Esophagus muscularis mucosa (tissue), 4 donors: ENCODE measurements around the gene TMEM119. TPM values are rescaled to one million over a fixed set of nuclear protein-coding genes. Genes with fewer than 3 reads are reported as not detected.

Experiments
- DNase-seq: peaks from one replicate; pipeline ENCODE4 v3.0.0-alpha.2; 2017; ENCODE audit errors: extremely low spot score
- H3K27ac ChIP-seq, 4 donors: fragments of 200-600 bp; sonication (generic); replicated peaks in 1 of 4; 1 replicate in 3 of 4; 2 replicates in 1 of 4; pipeline ENCODE4 v1.5.1; 2016 to 2019; ENCODE audit warnings: mild to moderate bottlenecking in 1 of 4
- H3K27me3 ChIP-seq, 4 donors: fragments of 200-600 bp; sonication (generic); one replicate each; pipeline versions ENCODE4 v1.5.1 to v1.6.0; 2016 to 2019
- H3K36me3 ChIP-seq, 4 donors: fragments of 200-600 bp; sonication (generic); one replicate each; pipeline ENCODE4 v1.5.1; 2016 to 2019
- H3K4me1 ChIP-seq, 4 donors: fragments of 200-600 bp; sonication (generic); one replicate each; pipeline ENCODE4 v1.5.1; 2016 to 2019
- H3K4me3 ChIP-seq, 4 donors: fragments of 200-600 bp; sonication (generic); 1 replicate in 2 of 4; 2 replicates in 2 of 4; pipeline ENCODE4 v1.5.1; 2016 to 2019; ENCODE audit warnings: mild to moderate bottlenecking in 4 of 4, moderate library complexity in 1 of 4
- H3K9me3 ChIP-seq, 4 donors: fragments of 200-600 bp; sonication (generic); 1 replicate in 3 of 4; 2 replicates in 1 of 4; pipeline ENCODE4 v1.5.1; 2016 to 2019
- CTCF ChIP-seq, 3 experiments: fragments of 200-600 bp in 2 of 3; fragments of 450-650 bp in 1 of 3; sonication (generic) in 2 of 3; IDR thresholded peaks; one replicate each; pipeline ENCODE4 v1.5.1; 2017 to 2019; ENCODE audit warnings: antibody characterized with exemption in 3 of 3, mild to moderate bottlenecking in 2 of 3, moderate library complexity in 1 of 3
- EP300 ChIP-seq: sonication (generic); formaldehyde crosslinking; IDR thresholded peaks from one replicate; pipeline ENCODE4 v1.6.1; 2017; ENCODE audit warnings: antibody characterized with exemption
- POLR2A ChIP-seq: fragments of 450-650 bp; IDR thresholded peaks from one replicate; pipeline ENCODE4 v1.6.1; 2017; ENCODE audit warnings: antibody characterized with exemption, moderate library complexity, mild to moderate bottlenecking, low read depth
- POLR2AphosphoS5 ChIP-seq, 2 donors: sonication (generic); formaldehyde crosslinking; IDR thresholded peaks; one replicate each; pipeline ENCODE4 v1.6.1; 2017; ENCODE audit warnings: antibody characterized with exemption in 2 of 2
- WGBS: methylation state at CpG from one replicate; pipeline ENCODE4 v1.1.5; 2018; 5-methylcytosine and 5-hydroxymethylcytosine counted together
- intact Hi-C: fragments of 100-400 bp; cut with DNase I; formaldehyde crosslinking; loops from one replicate; pipeline ENCODE4 v1.15.1; 2023
- total RNA-seq, 4 donors: library from RNA; depleted of rRNA; stranded (reverse); fragments of >200 nt; gene quantifications; one replicate each; pipeline versions ENCODE4 v1.1.0 to v1.2.1, GENCODE V29; 2016

TMEM119 gene
- total RNA-seq, 4 donors from 2014 or later = 3.6 to 12.2 (median 7.1) TPM

- intact Hi-C loops = no loop called here
- Histone ChIP-seq H3K4me3 (no peak overlapping the region), H3K27me3 (no peaks in the 10 kb centered on the region), H3K9me3 (no peaks in the 10 kb centered on the region), H3K36me3 (peaks cover 32 to 50% (median 46%) of the 10 kb centered on the region in 4 donors), H3K27ac (peak overlapping the region; percentile 29 to 75 (median 68)), H3K4me1 (peaks cover 35 to 71% (median 58%) of the 10 kb centered on the region in 4 donors)
- no peak for TF ChIP-seq CTCF (IDR thresholded peaks at IDR 0.05)
- peak; percentile 42 to 50 for TF ChIP-seq POLR2AphosphoS5 (IDR thresholded peaks at IDR 0.05)
- 45% methylated on average over 18 of the region's 18 CpGs for WGBS
- no peak for DNase-seq
Observed at GRCh38 chr12:108643941-108644810, 46.3 kb upstream of the TMEM119 start.

GRCh38 chr12:108642899-108643654 is 45.2 kb upstream of the TMEM119 start:
- WGBS = 93% methylated on average over 1 of the region's 1 CpG
- no peak for DNase-seq
- Histone ChIP-seq H3K27ac (peak overlapping the region; percentile 29 to 75 (median 68)), H3K9me3 (no peaks in the 10 kb centered on the region), H3K36me3 (peaks cover 22 to 39% (median 36%) of the 10 kb centered on the region in 4 donors), H3K4me3 (no peak overlapping the region), H3K4me1 (peaks cover 38 to 71% (median 62%) of the 10 kb centered on the region in 4 donors), H3K27me3 (no peaks in the 10 kb centered on the region)
- TF ChIP-seq POLR2A (no peak), CTCF (IDR thresholded peaks at IDR 0.05) (no peak), EP300 (no peak), POLR2AphosphoS5 (IDR thresholded peaks at IDR 0.05) (no peak)
- intact Hi-C loops = no loop called here

GRCh38 chr12:108642269-108642870 is 44.5 kb upstream of the TMEM119 start:
- no peak for TF ChIP-seq EP300
- no peak for TF ChIP-seq POLR2A
- TF ChIP-seq POLR2AphosphoS5 (IDR thresholded peaks at IDR 0.05) = no peak
- TF ChIP-seq CTCF (IDR thresholded peaks at IDR 0.05) = no peak
- Histone ChIP-seq H3K4me3 (no peak overlapping the region), H3K27me3 (no peaks in the 10 kb centered on the region), H3K9me3 (no peaks in the 10 kb centered on the region), H3K4me1 (peaks cover 42 to 74% (median 64%) of the 10 kb centered on the region in 4 donors), H3K36me3 (peaks cover 22 to 32% (median 28%) of the 10 kb centered on the region in 4 donors), H3K27ac (peak overlapping the region in 3 of 4 donors; percentile 21 to 60 (median 50))
- WGBS = 79% methylated on average over 16 of the region's 16 CpGs
- no peak for DNase-seq
- intact Hi-C loops = no loop called here

DNA sequence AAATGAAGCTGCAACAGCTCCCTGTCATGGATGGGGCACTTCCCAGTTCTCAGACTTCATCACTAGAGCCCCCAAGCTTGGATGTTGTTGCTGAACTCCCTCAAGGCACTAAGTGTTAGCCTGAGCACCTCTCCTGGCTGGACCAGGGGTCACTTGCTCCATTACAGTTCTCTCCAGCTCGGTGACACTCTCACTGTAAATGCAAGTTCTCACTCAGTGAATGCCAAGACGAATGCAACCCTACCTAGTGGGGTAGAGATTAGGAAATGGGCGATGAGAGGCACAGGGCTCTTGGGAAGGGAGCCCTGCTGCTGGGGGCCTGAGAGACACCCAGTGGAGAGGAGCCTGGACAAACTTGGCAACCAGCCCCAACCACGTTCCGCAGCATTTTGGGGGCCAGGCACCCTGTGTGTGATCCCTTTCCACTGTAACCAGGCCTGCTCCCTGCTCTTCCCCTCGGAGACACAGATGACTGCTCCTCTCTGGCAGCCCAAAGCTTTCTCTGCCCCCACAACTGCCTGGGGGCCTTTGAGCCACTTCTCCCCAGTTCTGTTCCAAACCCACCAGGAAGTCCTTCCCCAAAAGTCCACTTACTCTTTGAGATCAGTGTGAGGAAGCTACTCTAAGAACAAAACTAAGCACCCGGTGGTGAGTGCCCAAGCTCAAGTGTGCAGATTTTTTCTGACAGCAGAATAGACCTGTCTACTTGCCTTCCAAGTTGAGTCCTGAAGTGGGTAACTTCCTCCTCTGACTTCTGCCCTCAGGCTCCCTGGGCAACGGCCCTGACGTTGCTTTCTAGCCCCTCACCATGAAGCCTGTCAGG is 43.8 kb upstream of the TMEM119 start:
- no peaks in the 10 kb centered on the region for H3K9me3 ChIP-seq
- H3K4me3 ChIP-seq = no peak overlapping the region
- intact Hi-C loops = no loop called here
- H3K4me1 ChIP-seq = peaks cover 48 to 81% (median 65%) of the 10 kb centered on the region in 4 donors
- H3K36me3 ChIP-seq = peaks cover 16 to 25% (median 21%) of the 10 kb centered on the region in 4 donors
- 63% methylated on average over 9 of the region's 9 CpGs for WGBS
- peak overlapping the region in 3 of 4 donors; percentile 21 to 60 (median 50) for H3K27ac ChIP-seq
- TF ChIP-seq EP300 (no peak), POLR2AphosphoS5 (IDR thresholded peaks at IDR 0.05) (peak in 1 of 2 donors; percentile 11)
- H3K27me3 ChIP-seq = no peaks in the 10 kb centered on the region
- DNase-seq = no peak
